Loucy (cell line): ENCODE data around the gene GALNT12.

Experiments
- CTCF ChIP-seq: fragments of 200-600 bp; sonication (generic); conservative IDR thresholded peaks from 2 replicates; pipeline ENCODE4 v1.5.1; 2014; ENCODE audit warnings: mild to moderate bottlenecking, antibody characterized with exemption, low read length
- EZH2phosphoT487 ChIP-seq: fragments of 200-600 bp; IDR thresholded peaks from 2 replicates; pipeline ENCODE4 v1.6.1; 2018; ENCODE audit warnings: antibody characterized with exemption, mild to moderate bottlenecking, moderate library complexity, borderline replicate concordance

GRCh38 chr9:98808875-98809274, 1.4 kb downstream of the GALNT12 start:
- no peak for TF ChIP-seq CTCF
- TF ChIP-seq EZH2phosphoT487: no peak
